Tibial nerve (tissue), 4 donors: ENCODE measurements around the gene PRSS22.

ENCODE experiments used
- CTCF ChIP-seq, 5 experiments: fragments of 200-600 bp in 3 of 5; fragments of 450-650 bp in 2 of 5; sonication (generic) in 3 of 5; IDR thresholded peaks; one replicate each; pipeline ENCODE4 v1.5.1; 2016 to 2019; ENCODE audit warnings: antibody characterized with exemption in 5 of 5, mild to moderate bottlenecking in 3 of 5, moderate library complexity in 2 of 5
- EP300 ChIP-seq, 2 donors: sonication (generic); formaldehyde crosslinking; IDR thresholded peaks; one replicate each; pipeline ENCODE4 v1.6.1; 2017; ENCODE audit warnings: antibody characterized with exemption in 2 of 2, mild to moderate bottlenecking in 1 of 2

- TF ChIP-seq CTCF (IDR thresholded peaks at IDR 0.05): no peak
- no peak for TF ChIP-seq EP300 (IDR thresholded peaks at IDR 0.05)
Measured at GRCh38 chr16:2841606-2842339, 16.2 kb downstream of the PRSS22 start.
